Fibroblast of villous mesenchyme (primary cell): Measurements from ENCODE around the gene HLCS. TPM values are rescaled to one million over a fixed set of nuclear protein-coding genes. Genes with fewer than 3 reads are reported as not detected.

ENCODE experiments used
- DNase-seq: peaks from one replicate; pipeline ENCODE4 v3.0.0-alpha.2; 2010; ENCODE audit warnings: low read depth
- H3K4me3 ChIP-seq: 2 replicates; pipeline ENCODE4 v1.5.1; 2011; ENCODE audit warnings: low read depth, mild to moderate bottlenecking, low read length
- CTCF ChIP-seq: IDR thresholded peaks from 2 replicates; pipeline ENCODE4 v1.5.1; 2012; ENCODE audit warnings: low read depth, mild to moderate bottlenecking, low read length; ENCODE audit not compliant: insufficient read depth
- total RNA-seq: library from RNA; depleted of rRNA; stranded (reverse); fragments of >200 nt; gene quantifications from 2 replicates; pipeline ENCODE4 v1.2.3, GENCODE V29; 2012

The HLCS gene
- total RNA-seq, 1 donor, result 44.0 TPM

DNA sequence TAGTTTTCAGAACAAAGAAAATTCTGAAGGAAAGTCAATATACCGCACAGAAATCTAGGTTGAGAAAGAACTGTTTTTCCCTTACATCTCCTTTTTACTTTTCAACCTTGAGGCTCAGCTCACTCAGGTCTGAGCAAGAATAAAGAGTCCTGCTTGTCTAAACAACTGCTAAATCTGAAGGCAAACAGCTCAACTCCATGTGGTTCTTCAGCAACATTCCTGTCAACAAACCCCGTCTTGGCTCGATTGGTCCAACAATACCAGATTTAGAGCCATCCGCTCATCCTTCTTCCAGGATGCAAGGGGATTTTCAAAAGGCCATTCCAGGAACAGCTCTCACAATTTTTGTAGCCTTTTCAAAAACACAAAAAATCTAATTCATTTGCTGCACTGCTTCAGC lies 119.8 kb downstream of the HLCS start:
- no peak for TF ChIP-seq CTCF
- no peak overlapping the region for H3K4me3 ChIP-seq
- no peak for DNase-seq

DNA sequence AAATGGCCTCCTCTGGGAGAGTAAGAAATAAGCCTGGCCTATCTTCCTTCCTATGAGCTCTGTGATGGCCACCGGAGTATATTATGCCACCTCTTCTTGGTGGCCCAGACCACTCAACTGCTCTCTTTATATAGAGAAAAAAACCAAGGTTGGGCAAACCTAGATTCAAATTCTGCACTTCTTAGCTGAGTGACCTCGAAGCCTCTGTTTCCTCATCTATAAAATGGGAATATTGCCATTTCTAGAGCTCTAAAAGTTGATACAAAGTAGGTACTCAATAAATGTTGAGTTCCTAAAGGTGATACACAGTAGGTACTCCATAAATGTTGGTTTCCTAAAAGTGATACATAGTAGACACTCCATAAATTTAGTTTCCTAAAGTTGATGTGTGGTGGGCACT lies 120.7 kb downstream of the HLCS start:
- no peak overlapping the region for H3K4me3 ChIP-seq
- DNase-seq, result no peak
- no peak for TF ChIP-seq CTCF

DNA sequence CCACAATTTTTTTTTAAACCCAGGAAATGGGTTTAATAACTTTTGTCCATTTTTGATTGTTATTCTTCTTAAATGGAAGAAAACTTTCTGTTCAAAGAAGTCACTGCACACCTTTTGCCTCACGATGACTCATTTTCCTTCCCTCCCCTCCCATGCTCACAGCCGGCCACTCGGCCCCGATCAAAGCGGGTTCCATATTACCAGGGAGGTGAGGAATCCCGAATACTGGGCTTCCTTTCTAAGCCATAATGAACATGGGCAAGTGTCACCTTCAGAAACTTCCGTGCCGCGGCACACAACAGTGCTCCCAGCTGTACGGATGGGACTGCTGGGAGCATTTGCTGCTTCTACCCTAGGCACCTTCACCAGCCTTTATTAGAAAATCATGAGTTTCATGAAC lies 121.4 kb downstream of the HLCS start:
- H3K4me3 ChIP-seq, result no peak overlapping the region

DNA sequence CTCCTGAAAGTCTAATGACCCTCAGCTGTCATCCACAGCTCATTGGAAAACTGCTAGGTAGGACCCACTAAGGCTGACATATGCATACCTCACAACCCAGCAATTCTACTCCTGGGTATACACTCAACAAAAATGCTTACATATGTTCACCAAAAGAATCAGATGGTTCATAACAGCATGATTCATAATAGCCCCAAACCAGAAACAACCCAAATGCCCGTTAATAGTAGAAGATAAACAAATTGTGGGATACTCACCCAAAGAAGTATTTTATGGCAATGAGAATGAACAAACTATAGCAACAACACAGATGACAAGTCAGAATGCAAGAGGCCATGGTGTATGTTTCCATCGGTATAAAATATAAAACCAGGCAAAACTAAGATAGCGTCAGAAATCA lies 124.6 kb downstream of the HLCS start:
- no peak for DNase-seq

More for the DNA sequence above, 121.4 kb downstream of the HLCS start:
- no peak for TF ChIP-seq CTCF
- DNase-seq, result no peak

DNA sequence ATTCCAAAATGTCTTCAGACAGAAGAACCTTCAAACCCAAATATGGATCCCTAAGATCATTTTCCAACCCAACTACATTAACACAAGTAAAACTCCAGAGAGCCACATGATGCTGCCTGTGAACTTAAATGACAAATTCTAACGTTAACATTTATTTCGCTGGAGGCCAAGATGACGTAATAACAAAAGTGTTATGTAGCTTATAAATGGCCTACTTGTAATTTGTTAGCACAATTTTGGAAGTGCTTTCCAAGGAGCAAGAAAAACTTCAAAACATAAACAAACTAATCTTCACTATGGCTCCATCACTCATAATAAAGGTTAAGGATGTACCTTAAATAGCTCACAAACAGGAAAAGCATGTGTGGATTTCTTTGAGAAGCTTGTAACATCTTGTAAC lies 126.7 kb downstream of the HLCS start:
- no peak for TF ChIP-seq CTCF
- peak; percentile 32 for DNase-seq
- no peak overlapping the region for H3K4me3 ChIP-seq

More for the DNA sequence above, 124.6 kb downstream of the HLCS start:
- no peak for TF ChIP-seq CTCF
- no peak overlapping the region for H3K4me3 ChIP-seq

DNA sequence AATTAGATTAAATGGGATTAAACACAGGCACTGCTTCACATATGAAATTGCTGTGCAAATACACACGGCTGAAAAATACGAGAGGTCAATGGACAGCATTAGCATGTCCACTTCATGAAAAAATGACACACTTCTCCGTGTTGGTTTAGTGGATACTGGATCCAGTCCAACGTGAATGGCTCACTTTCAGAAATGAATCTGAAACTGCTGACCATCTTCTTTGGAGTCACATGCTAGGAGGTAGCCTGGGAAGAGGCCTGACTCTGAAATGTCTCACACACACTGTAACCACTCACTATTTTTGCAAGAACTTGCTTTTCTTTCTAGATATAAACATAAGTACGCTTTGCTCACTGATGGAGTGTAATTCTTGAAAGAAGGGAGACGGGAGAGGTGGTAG lies 127.3 kb downstream of the HLCS start:
- no peak for TF ChIP-seq CTCF
- DNase-seq, result peak; percentile 38
- H3K4me3 ChIP-seq, result no peak overlapping the region

- H3K4me3 ChIP-seq, result no peak overlapping the region
- DNase-seq, result peak; percentile 61
- TF ChIP-seq CTCF, result no peak
Measured at GRCh38 chr21:36835383-36835795, 131.1 kb downstream of the HLCS start.
